HG02763 (cell line): ENCODE data around the gene ATG13.

Source experiments
- ATAC-seq: cut with Tn5 transposase; IDR thresholded peaks from one replicate; pipeline ENCODE4 v1.9.1; 2021; ENCODE audit warnings: mild to moderate bottlenecking, moderate library complexity; ENCODE audit not compliant: unreplicated experiment

Gene ATG13

GRCh38 chr11:46722566-46723358 lies 105.4 kb downstream of the ATG13 start:
- ATAC-seq = no peak

GRCh38 chr11:46723359-46723680 lies 106.0 kb downstream of the ATG13 start:
- no peak for ATAC-seq

DNA sequence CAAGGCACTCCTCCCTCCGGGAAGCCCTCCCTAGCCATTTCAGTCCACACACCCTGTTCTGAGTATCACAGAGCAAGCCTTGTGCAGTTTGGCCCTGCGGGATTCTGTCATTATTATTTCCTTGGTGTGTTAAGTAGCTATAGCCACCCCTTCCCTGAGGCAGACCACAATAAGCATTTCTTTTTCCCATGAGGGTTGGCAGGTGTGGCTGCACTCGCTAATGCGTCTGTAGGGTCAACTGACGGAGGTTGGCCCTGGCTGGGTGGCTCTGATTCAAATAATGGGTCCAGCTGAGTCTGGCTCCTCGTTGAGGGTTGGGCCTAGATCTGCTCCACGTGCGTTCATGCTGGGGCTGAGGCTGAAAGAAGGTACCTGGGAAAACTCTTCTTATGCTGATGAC lies 106.7 kb downstream of the ATG13 start:
- no peak for ATAC-seq
